ENCODE results near the gene PPM1E. TPM values are rescaled to one million over a fixed set of nuclear protein-coding genes. Genes with fewer than 3 reads are reported as not detected.

PPM1E gene
- total RNA-seq, 1 experiment from 2014 or later = 7.1 TPM

GRCh38 chr17:58980706-58981481 lies 225.2 kb downstream of the PPM1E start:
- H3K9me3 Mint-ChIP-seq = no peaks in the 10 kb centered on the region
- no peak overlapping the region for H2BK15ac ChIP-seq (ENCODE audit: low read depth, low read length)
- H3K27ac Mint-ChIP-seq = peak overlapping the region in 1 of 3 experiments; percentile 42; a peak in 2 of 7 replicates
- no peak overlapping the region for H3K9ac ChIP-seq (ENCODE audit: extremely low read depth, insufficient read length, low read length)
- H4K5ac ChIP-seq (ENCODE audit: insufficient read length, low read depth, low read length) = no peak overlapping the region
- H3K79me2 ChIP-seq (ENCODE audit: insufficient read depth, low read length) = no peaks in the 10 kb centered on the region
- H3K79me1 ChIP-seq (ENCODE audit: insufficient read depth, low read depth, low read length, poor library complexity, severe bottlenecking) = no peaks in the 10 kb centered on the region
- H2BK20ac ChIP-seq (ENCODE audit: low read depth, low read length, poor library complexity, severe bottlenecking) = no peak overlapping the region
- H3K36me3 Mint-ChIP-seq (ENCODE audit: insufficient read depth in 1 of 3, low read depth in 3 of 3) = no peaks in the 10 kb centered on the region
- no peak for TF ChIP-seq CTCF (conservative IDR thresholded peaks at IDR 0.05)
- no peak overlapping the region for H3K18ac ChIP-seq (ENCODE audit: insufficient read length, low read depth, low read length)
- H3K4me2 ChIP-seq (ENCODE audit: insufficient read depth, insufficient read length, low read length) = no peak overlapping the region
- no CpG with 5 or more reads among the region's 3 CpGs for WGBS (ENCODE audit: extremely low coverage, insufficient read length, low lambda C conversion rate)
- H2BK12ac ChIP-seq (ENCODE audit: insufficient read length, low read depth, low read length) = no peak overlapping the region
- no peaks in the 10 kb centered on the region for H3K27me3 Mint-ChIP-seq (ENCODE audit: low read depth)
- H4K8ac ChIP-seq (replicated peaks; ENCODE audit: insufficient read length, low read depth, low read length) = no peak overlapping the region
- H3K4me3 Mint-ChIP-seq = no peak overlapping the region
- DNase-seq = no peak
- H3K14ac ChIP-seq (ENCODE audit: insufficient read depth, low read length) = no peak overlapping the region
- H3K27me3 ChIP-seq (ENCODE audit: insufficient read depth, low read length) = no peaks in the 10 kb centered on the region
- no peak overlapping the region for H2BK5ac ChIP-seq (ENCODE audit: insufficient read length, low read length)
- no peaks in the 10 kb centered on the region for H3K23me2 ChIP-seq (ENCODE audit: insufficient read length, low read depth, low read length, poor library complexity, severe bottlenecking)
- no peak overlapping the region for H3K4ac ChIP-seq (ENCODE audit: low read depth, low read length)
- H3K27ac ChIP-seq (ENCODE audit: insufficient read length, low read depth, low read length) = no peak overlapping the region
- H4K91ac ChIP-seq (ENCODE audit: insufficient read length, low read depth, low read length) = no peak overlapping the region
- H4K20me1 ChIP-seq (ENCODE audit: control insufficient read depth, insufficient read depth, insufficient read length) = no peaks in the 10 kb centered on the region
- no peak overlapping the region for H3T11ph ChIP-seq (ENCODE audit: low read length)
- no peaks in the 10 kb centered on the region for H3K4me1 ChIP-seq (ENCODE audit: insufficient read depth, low read length)
- H3K9me3 ChIP-seq (ENCODE audit: control insufficient read depth, low read depth, low read length) = no peaks in the 10 kb centered on the region
- no peak overlapping the region for H3K23ac ChIP-seq (ENCODE audit: insufficient read length, low read depth, low read length)
- H3K56ac ChIP-seq (ENCODE audit: insufficient read length, low read depth, low read length) = no peak overlapping the region
- H3K4me1 Mint-ChIP-seq = peaks cover 8% of the 10 kb centered on the region in 2 experiments
- H2AFZ ChIP-seq (ENCODE audit: low read length) = no peak overlapping the region
- H2BK120ac ChIP-seq (ENCODE audit: low read depth, low read length, poor library complexity, severe bottlenecking) = no peak overlapping the region
- H2AK5ac ChIP-seq (ENCODE audit: insufficient read length, low read length) = no peak overlapping the region

All from H9 (cell line).